ENCODE results near the gene ZNF586.
"Not testable (repeated sequence)": the region's sequence is repeated elsewhere in the genome, so short reads cannot be mapped to it uniquely, and the experiment has no call there.

The ZNF586 gene

DNA sequence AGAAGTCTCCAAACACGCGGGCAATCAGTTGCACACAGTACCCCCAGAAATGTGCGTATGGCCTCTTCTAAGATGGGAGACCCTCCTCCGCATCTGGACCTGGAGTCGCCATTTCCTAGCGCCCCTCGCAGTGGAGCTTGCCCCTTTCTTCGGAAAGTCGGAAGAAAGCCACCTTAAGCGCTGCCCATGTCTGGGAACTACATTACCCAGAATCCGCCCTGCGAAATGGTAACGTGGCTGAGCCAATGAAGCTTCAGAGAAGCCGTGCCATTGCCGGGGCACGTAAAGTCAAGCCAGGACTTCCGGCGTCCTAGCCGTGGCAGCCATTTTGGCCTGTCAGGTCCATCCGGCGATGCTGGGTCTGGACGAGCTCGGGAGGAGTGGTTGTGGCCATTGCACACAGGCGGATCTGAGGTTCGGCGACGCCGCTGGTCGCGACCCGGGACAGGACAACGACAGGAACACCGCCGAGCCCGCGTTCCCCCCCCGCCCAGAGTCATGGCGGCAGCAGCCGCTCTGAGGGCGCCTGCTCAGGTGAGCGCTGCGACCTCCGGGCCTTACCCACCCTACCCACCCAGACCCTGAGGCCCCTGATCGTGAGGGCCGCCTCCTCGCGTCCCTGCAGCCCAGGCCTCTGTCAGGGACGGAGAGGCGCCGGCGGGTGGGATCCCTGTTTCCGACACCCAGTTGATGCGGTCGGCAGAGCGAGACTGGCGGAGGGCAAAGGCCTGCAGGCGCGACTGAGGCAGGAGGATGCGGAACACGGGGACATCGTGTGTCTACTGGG lies at the start of gene ZNF586:
TSS of gene ZNF586 (plus strand) at position 332 of the 787 bp plus-strand sequence. CDS start at position 499, 167 bp downstream.
- peak; percentile 85 for DNase-seq

DNA sequence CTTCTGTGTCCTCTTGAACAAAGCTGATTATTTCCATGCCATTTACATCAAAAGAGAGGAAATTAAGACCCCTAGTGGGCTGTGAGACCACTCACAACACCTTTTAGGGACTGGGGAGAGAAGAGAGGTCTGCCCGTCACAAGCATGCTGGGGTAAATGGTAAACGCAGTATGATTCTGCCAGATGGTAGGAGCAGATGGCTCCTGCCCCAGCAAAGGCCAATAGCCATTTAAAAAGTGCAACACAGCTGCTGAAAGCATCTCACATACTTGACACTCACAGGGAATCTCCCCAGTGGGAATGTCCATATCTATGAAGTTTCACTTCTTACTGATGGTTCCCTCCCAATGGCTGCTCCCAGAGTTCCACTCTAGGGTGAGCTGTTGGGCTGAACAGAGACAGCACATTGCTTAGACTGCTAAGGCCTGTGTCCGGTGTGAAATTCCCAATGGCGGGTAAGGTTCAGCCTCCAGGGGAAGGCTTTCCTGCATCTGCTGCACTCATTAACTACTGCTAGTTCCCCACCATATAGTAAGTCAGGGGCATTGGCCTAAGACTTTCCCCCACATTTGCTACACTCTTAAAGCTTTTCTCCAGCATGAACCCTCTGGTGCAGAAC lies 49.5 kb upstream of the ZNF586 start:
- no peak for DNase-seq

DNA sequence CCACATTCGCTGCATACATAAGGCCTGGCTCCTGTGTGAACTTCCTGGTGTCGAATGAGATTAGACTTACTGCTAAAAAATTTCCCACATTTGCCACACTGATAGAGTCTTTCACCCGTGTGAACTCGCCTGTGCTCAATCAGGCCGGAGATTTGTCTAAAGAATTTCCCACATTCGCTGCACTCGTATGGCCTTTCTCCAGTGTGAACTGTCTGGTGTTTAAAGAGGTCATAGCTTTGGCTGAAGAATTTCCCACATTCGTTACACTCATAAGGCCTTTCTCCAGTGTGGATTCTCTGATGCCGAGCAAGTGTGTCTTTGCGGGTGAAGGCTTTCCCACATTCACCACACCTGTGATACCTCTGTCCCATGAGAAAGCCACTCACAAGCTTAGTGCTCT lies 48.6 kb upstream of the ZNF586 start:
- DNase-seq = no peak

DNA sequence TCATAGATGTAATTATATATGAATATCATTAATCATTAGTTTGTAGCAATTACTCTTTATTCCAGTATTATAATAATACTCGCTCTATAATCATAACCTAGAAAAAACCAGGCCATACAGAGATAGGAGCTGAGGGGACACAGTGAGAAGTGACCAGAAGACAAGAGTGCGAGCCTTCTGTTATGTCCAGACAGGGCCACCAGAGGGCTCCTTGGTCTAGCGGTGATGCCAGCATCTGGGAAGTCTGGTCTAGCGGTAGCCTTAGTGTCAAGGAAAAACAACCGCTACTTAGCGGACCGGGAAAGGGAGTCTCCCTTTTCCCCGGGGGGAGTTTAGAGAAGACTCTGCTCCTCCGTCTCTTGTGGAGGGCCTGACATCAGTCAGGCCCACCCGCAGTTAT lies 31.2 kb upstream of the ZNF586 start:
- DNase-seq = peak; percentile 14

DNA sequence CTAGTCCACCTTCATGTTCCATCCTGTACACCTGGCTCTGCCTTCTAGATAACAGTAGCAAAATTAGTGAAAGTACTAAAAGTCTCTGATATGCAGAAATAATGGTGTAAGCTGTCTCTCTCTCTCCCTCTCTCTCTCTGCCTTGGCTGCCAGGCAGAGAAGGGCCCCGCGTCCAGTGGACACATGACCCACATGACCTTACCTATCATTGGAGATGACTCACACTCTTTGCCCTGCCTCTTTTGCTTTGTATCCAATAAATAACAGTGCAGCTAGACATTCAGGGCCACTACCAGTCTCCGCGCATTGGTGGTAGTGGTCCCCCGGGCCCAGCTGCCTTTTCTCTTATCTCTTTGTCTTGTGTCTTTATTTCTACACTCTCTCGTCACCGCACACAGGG lies 30.7 kb upstream of the ZNF586 start:
- not testable (repeated sequence) for DNase-seq

DNA sequence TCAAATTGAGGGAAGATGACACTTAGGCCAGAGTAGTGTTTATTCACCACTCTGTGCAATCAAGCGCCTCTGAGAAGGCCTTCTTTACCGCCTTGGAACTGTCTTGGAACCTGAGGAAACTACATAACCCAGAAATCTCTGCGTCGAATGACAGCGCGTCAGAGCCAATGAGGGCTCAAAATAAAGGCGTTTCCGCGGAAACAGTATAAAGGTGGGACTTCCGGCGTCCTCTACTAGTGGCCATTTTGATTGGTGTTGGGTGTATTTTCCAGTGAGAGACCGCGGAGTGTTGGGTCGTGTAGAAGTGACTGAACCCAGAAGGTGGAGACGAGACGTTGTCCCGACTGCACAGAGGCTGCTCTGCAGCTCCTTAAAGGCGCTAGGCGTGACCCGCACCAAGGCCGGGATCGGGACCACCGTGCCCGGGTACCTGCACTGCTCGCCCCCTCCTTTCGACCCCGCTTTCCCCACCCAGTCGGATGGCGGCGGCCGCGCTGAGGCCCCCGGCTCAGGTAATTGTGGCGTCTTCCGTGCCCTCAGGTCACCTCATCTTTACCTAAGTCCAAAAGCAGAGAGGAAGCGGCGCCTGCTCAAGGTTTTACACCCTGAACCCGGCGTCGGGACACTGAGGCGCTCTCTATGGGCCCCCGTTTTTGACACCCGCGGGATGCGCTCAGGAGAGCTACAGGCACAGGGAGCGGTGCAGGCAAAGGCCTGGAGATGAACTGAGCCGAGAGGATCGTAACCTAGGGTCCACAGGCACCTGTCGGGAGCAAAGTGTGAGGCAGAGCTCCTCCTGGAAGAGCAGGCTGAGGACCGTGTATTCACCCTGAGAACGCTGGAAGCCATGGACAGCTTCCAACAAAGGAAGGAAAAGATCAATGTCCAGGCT lies 22.6 kb upstream of the ZNF586 start, which contains the start of gene ZNF776:
TSS of gene ZNF776 (plus strand) at position 236 of the 892 bp plus-strand sequence. CDS start at position 480, 244 bp downstream.
- DNase-seq = peak; percentile 79

DNA sequence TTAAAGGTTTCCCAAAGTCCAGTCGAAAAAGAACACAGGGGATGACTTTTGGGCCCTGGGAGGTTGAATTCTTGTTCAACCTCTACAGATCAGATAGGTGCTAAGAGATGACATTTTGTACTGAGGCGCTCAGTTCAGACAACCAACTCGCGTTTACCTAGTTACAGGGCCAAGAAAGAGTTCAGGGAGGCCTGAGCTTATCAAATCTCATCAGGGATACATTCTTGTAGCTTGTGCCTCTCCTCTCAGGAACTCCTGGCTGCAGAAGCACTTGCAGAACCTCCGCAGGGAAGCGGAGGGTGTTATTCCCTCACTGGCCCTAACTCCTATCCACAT lies 22.0 kb upstream of the ZNF586 start:
- no peak for DNase-seq

DNA sequence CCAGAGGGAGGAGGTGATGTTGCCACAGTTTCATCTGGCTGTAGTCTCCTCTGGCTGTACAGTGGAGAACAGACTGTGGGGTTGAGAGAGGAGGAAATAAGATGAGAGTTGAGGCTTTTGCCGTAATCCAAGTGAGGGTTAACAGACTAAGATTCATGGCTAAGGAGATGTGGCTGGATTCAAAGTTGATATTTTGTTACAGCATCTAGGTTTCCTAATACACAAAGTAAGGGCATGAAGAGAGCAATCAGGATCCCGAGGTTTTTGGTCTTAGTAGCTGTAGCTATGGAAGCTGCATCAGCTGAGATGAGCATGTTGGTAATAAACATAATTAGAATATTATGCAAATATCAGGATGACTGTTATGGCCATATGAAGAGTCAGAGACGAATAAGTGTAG lies 21.4 kb upstream of the ZNF586 start:
- DNase-seq = no peak

DNA sequence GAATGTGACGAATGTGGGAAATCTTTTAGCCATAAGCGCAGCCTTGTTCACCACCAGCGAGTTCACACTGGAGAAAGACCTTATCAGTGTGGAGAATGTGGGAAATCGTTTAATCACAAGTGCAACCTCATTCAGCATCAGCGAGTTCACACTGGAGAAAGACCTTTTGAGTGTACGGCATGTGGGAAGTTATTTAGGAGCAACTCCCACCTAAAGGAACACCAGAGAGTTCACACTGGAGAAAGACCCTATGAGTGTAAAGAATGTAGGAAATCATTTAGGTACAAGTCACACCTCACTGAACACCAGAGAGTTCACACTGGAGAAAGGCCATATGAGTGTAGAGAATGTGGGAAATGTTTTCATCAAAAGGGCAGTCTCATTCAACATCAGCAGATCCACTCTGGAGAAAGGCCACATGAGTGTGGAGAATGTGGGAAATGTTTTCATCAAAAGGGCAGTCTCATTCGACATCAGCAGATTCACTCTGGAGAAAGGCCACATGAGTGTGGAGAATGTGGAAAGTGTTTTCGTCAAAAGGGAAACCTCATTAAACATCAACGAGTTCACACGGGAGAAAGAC lies 15.3 kb upstream of the ZNF586 start:
- no peak for DNase-seq

DNA sequence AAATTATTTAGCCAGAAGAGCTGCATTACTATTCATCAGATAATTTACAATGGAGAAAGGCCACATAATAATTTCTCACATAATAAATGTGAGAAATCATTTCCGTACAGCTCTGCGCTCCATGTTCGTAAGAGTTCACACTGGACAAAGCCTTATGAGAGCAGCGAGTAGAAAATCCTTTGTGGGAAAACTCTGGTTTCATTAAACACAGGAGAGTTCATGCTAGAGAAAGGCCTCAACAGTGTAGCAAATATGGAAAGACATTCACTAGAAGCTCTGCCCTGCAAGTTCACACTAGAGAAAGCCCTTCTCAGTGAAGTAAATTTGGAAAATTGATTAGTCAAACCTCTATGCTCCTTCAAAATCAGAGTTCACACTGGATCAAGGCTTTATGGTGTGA lies 14.4 kb upstream of the ZNF586 start:
- DNase-seq = no peak

DNA sequence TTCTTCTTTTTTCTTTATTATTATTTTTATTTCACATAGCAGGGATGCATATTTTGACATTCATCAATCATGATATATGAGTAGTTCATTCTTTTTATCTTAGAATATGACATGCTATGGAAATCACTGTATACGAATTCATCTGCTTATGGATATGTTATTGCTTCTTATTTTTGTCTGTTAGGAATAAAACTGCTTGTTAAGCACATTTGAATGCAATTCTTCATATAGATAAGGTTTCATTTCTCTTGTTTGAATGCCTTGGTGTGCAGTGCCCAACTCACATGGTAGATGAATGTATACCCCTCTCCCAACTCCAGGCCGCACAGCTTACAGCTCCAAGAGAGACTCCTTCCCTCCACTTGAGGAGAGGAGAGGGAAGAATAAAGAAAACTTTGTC lies 11.5 kb upstream of the ZNF586 start:
- DNase-seq = no peak

DNA sequence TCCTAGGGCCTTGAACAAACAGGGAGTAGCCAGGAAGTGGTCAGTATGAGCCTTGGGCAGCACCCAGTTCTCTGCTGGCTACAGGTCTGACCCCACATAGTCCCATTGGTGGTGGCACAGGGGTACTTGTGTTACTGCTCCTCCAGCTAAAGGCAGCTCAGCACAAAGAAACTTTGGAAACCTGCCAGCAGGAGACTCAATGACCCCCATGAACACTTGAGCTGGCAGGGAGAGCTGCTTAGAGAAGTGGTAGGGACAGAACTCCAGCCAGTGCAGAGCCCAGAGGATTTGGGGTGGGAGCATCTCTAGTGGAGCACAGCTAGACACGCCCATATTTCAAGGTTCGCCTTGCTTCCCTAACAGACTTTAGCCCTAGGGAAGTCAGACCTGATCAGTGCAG lies 10.4 kb upstream of the ZNF586 start:
- no peak for DNase-seq

DNA sequence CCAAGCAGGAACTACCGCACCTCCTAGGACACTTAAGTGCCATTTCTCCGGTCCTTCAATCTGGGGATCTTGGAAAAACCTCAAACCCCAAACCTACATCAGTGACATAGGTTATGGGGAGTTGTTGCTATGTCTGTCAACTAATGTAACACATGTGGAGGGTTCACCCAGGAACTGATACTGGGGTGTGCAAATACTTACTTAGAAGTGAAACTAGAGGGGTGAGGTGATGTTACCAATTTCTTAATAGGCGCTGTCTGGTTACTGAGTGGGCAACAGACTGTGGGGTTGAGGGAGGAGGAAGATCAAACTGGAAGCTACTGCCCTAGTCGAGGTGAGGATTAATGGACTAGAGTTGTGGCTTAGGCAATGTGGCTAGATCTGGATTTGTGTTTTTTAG lies 1.9 kb downstream of the ZNF586 start:
- DNase-seq = no peak

DNA sequence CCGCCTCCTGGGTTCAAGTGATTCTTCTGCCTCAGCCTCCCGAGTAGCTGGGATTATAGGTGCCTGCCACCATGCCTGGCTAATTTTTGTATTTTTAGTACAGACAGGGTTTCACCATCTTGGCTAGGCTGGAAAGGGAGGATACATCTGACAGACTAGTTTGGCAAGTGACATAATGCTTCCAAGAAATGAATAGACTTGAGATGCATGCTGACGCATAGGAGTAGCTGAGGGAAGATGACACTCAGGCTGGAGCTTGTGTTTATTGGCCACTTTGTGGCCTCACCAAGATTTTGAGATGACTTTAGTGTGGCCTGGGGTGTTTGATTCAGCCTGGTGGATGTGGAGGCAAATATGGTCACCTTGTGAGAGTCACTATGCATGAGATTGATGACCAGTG lies 4.0 kb downstream of the ZNF586 start:
- no peak for DNase-seq

DNA sequence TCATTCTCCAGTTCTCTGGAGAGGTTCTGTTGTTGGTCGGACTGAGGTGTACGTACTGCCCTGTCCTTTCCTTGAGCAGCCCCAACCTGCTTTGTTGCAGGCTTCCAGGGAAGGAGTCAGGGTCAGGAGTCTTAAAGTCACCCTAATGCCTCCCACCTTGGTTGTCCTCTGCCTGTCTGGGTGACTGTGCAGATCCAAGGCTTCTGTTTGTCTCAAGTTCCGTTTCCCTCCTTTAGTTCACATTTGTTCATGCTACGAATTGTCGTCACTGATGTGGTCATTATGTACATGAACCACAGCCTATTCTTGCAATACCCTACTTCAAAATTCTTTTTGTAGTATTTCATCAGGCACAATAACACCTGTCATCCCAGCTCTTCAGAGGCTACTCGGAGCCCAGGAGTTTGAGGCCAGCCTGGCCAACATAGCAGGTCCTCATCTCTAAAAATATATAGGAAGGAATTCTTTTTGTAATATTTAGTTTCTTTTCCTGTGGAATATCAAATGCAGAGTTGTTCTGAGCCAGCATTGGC lies 7.4 kb downstream of the ZNF586 start:
- DNase-seq = no peak

DNA sequence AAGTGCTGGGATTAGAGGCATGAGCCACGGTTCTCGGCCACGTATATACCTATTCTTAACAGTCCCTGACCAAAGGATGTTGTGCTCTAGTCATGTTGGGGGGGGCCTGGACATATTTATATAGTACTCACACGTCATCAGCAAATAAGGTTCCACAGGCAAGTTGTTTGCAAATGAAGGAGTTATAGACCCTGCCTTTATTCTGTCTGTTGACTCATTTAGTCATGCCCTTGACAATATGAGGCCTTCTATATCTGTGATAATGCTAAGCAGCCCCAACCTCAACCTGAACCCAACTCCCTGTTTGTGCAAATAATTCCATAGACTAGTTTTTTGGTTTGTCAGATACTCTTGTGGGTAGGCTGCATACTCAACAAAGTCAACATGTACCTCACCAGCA lies 8.9 kb downstream of the ZNF586 start:
- no peak for DNase-seq

DNA sequence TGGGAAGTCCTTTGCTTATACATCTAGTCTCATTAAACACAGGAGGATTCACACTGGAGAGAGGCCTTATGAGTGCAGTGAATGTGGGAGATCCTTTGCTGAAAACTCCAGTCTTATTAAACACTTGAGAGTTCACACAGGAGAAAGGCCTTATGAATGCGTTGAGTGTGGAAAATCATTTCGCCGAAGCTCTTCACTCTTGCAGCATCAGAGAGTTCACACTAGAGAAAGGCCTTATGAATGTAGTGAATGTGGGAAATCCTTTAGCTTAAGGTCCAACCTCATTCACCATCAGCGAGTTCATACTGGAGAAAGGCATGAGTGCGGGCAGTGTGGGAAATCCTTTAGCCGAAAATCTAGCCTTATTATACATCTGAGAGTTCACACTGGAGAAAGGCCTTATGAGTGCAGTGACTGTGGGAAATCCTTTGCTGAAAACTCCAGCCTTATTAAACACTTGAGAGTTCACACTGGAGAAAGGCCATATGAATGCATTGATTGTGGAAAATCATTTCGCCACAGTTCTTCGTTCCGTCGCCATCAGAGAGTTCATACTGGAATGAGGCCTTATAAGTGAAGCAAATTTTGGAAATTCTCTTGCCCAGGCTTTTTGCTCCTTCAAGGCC lies 9.9 kb downstream of the ZNF586 start:
- DNase-seq = no peak

DNA sequence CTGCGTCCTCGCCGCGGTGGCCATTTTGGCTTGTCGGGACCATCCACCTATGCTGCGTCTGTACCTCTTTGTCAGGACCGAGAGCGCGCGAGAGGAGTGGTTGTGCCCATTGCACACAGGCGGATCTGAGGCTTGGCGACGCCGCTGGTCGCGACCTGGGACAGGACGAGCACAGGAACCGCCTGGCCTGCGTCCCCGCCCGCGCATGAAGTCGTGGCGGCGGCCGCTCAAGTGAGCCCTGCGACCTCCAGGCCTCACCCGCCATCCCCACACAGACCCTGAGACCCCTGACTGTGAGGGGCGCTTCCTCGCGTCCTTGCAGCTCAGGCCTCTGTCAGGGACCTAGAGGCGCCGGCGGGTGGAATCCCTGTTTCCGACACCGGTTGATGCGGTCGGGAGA lies 16.8 kb downstream of the ZNF586 start:
- no peak for DNase-seq

DNA sequence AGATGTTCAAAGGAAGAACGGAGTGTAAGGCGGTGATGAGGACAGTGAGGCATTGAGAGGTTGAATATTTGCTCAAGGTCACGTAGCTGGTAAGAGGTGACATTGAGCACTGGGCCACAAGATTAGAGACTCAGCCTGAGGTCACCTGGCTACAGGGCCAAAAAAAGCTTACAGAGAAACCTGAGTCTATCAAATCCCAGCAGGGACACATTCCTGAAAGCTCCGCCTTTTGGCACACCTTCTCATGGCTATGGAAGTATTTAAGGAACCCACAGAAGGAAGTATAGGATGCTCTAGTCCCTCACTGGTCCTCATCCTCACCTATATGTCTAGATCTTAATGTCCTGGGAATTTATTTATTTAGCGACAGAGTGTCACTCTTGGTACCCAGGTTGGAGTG lies 17.4 kb downstream of the ZNF586 start:
- no peak for DNase-seq

DNA sequence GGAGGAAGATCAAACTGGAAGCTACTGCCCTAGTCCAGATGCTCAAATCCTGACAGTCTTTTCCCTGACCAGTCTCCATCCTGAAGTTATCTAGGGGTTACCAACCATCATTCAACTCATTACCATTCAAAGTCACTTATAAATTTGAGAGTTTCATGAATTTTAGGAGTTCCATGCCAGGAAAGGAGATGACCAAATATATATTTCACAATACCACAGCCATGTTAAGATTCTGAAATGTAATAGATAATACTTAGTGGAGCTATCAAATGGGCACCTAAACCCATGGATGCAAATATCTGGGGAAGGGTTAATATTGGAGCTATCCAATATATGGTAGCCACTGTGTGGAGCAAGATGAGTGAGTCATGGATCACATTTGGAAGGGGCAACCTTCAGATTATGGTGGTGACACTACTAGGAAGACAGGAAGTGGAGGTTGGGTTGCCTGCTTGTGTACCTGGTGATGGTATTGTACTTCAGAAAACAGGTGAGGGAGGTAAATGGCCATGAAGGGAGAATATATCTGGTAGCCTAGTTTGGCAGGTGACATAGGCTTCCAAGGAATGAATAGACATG lies 18.7 kb downstream of the ZNF586 start:
- DNase-seq = no peak

DNA sequence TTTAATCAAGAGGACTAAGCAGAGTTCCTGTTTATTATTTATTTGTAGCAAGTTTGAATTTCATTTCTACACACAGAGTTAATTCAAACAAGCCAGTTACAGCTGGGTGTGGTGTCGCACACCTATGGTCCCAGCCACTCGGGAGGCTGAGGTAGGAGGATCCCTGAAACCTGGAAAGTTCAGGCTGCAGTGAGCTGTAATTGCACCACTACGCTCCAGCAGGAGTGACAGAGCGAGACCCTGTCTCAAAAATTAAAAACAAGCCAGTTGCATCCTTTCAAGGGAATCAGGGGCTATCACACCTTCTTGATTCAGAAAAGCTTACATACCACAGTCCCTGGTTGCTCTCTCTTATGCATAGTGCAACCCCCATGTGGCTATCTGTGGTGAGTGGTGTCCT lies 19.8 kb downstream of the ZNF586 start:
- DNase-seq = no peak

DNA sequence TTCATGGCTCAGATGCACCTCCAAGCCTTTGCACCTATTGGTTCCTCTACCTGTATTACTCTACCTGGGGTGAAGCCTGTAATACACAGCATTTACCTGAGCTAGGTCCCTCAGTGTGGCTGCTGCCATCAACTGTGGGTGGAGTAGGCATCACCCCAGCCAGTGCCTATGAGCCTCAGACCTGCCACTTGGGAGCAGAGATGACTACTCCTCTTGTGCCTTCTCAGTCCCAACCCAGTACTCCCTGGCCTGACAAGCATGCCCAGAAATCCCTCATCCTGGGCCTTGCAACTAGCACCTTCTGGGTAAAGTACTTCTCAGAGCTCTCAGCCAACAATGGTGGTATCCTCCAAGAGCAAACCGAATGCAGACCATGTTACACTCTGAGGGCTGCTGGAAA lies 27.1 kb downstream of the ZNF586 start:
- not testable (repeated sequence) for DNase-seq

Data from activated gamma-delta T cell treated with Interleukin-2 at 50 U/mL for 16 hours (primary cell).